AG04449 (cell line): Measurements from ENCODE around the gene EYS.

Source experiments
- CTCF ChIA-PET: fragments of 350-600 bp; formaldehyde crosslinking; extraction: SDS; loops from one replicate; lab custom pipeline; 2021; ENCODE audit warnings: antibody characterized with exemption; lab: Yijun Ruan, JAX
- POLR2A ChIA-PET: fragments of 400-600, 350-600 bp; formaldehyde crosslinking; extraction: SDS; loops from one replicate; lab custom pipeline; 2020; ENCODE audit warnings: antibody characterized with exemption, inconsistent platforms; lab: Yijun Ruan, JAX
- DNase-seq: peaks from one replicate; pipeline ENCODE4 v3.0.0-alpha.2; 2010; ENCODE audit warnings: low read depth, low spot score
- H3K4me3 ChIP-seq: 2 replicates; pipeline ENCODE4 v1.5.1; 2011; ENCODE audit warnings: low read depth, mild to moderate bottlenecking, control low read depth, low read length
- CTCF ChIP-seq: IDR thresholded peaks from one replicate; pipeline ENCODE4 v1.5.1; 2011; ENCODE audit warnings: mild to moderate bottlenecking, moderate library complexity, low read length, control low read depth, inconsistent platforms; ENCODE audit not compliant: insufficient read depth; ENCODE audit errors: missing control alignments

EYS gene

DNA sequence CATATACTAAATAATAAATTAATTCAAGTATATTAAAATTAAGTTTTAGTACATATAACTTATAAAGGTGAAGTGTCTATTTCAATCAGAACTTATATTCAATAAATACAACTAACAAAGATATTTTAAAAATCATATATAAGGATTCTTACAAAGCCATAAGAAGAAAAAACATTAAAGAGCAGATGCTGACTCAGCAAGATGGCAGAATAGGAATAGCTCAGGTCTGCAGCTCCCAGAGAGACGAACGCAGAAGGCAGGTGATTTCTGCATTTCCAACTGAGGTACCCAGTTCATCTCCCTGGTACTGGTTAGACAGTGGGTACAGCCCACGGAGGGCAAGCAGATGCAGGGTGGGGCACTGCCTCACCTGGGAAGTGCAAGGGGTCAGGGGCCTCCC lies 811.1 kb downstream of the EYS start:
- ChIA-PET POLR2A (no interaction called here), CTCF (no interaction called here)
- TF ChIP-seq CTCF, result no peak
- DNase-seq, result no peak
- no peak overlapping the region for H3K4me3 ChIP-seq

GRCh38 chr6:64890609-64891008 lies 816.4 kb downstream of the EYS start:
- ChIA-PET CTCF (no interaction called here), POLR2A (no interaction called here)
- no peak for DNase-seq
- no peak overlapping the region for H3K4me3 ChIP-seq
- TF ChIP-seq CTCF, result no peak

DNA sequence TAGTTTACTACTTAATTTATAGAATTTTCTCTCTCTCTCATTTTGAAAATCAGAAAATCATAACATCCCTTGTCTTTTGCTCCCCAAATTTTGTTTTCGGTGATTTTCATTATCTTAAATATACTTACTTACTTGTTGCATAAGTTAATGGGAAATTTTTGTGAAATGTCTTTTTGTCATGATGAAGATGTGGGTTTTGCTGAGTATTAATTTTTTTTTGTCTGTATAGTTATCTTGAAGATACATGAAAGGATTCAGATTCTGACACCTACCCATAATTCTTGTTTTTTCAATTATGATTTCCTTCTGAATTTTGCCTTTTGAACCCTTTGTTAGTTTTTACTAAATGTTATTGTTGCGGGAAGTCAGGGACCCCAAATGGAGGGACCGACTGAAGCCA lies 817.9 kb downstream of the EYS start:
- CTCF ChIA-PET, result no interaction called here

DNA sequence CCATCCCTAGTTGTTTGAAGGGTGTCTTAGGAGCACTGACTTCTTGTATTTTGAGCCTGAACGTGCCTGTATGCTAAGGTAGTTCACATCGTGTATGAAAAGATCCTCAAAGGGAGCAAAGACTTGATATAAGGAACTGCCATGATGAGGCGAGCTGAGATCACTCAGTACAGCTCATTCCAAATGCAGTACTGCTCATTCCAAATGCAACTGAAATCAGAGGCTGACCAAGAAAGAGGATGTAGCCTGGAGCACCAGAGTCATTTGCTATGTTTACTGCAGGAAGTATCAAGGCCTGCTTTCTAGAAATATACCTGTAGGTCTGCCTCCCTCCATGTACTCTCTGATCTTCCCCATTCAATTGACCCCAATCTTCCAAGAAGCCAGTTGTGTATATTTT lies 832.2 kb downstream of the EYS start:
- no peak overlapping the region for H3K4me3 ChIP-seq
- ChIA-PET CTCF (no interaction called here), POLR2A (no interaction called here)
- no peak for DNase-seq
- TF ChIP-seq CTCF, result no peak

More for the DNA sequence above, 817.9 kb downstream of the EYS start:
- POLR2A ChIA-PET, result no interaction called here
- TF ChIP-seq CTCF, result no peak
- no peak for DNase-seq
- no peak overlapping the region for H3K4me3 ChIP-seq

DNA sequence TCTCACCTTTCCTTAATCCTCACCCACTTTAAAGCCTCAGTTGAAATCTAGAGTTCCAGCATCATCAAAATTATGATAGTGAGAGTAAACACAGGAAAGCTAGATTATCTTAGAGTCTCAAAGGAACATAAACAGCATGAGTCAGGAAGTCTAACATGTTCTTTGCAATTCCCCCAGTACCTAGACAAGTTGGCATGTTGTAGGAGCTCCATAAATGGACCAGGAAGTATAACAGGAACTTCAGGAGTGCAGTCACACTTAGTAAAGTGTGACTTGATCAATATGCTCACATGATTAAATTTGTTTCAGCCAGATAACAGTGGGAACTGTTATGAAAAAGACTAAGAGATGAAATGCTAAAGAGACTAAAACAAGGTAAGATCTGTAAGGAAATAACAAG lies 834.4 kb downstream of the EYS start:
- H3K4me3 ChIP-seq, result no peak overlapping the region
- CTCF ChIA-PET, result no interaction called here
- POLR2A ChIA-PET, result no interaction called here
- no peak for TF ChIP-seq CTCF
- no peak for DNase-seq

DNA sequence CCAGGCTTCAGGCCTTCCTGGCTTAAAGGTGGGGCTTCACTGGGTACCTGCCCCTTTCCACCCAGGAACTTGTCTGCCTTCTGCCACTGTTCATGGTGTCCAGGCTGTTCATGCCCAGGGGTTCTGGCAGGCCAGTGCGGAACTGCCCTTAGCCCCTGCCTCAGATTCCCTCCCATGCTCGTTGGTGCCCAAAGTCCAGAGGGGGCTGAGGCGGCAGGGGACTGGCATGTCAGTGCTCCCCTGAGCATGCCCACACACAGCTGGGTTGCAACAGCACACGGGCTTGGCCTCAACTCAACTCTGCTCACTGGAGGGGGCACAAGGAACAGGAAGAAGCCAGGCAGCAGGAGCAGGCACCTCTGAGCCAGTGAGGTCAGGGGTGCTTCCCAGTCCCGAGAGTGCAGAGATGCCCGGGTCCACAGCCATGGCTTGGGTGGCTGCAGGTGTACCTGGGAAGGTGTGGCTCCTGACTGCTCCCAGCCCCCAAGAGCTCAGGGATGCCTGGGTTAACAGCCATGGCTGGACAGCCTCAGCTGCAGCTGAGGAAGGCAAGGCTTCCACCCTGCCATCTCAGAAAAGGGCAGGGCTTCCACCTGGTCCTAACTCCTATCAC lies 845.9 kb downstream of the EYS start:
- CTCF ChIA-PET, result no interaction called here
- no peak for DNase-seq
- H3K4me3 ChIP-seq, result no peak overlapping the region
- no peak for TF ChIP-seq CTCF
- POLR2A ChIA-PET, result no interaction called here
